H9 (cell line): ENCODE measurements around the gene SPR. TPM values are rescaled to one million over a fixed set of nuclear protein-coding genes. Genes with fewer than 3 reads are reported as not detected.

Source experiments
- DNase-seq: peaks from one replicate; pipeline ENCODE4 v3.0.0-alpha.2; 2017
- H2AFZ ChIP-seq: one replicate; pipeline ENCODE4 v1.6.1; 2013; ENCODE audit warnings: mild to moderate bottlenecking, low read length, control low read depth, moderate library complexity
- H2AK5ac ChIP-seq: 2 replicates; pipeline ENCODE4 v1.6.1; 2013; ENCODE audit warnings: low read length, control low read depth, mixed read lengths; ENCODE audit not compliant: insufficient read length
- H2BK120ac ChIP-seq: one replicate; pipeline ENCODE4 v1.6.1; 2013; ENCODE audit warnings: low read depth, mild to moderate bottlenecking, low read length, control low read depth, inconsistent platforms; ENCODE audit not compliant: poor library complexity, severe bottlenecking
- H2BK12ac ChIP-seq: 2 replicates; pipeline ENCODE4 v1.6.1; 2013; ENCODE audit warnings: low read length, control low read depth, mixed read lengths, low read depth; ENCODE audit not compliant: insufficient read length
- H2BK15ac ChIP-seq: 2 replicates; pipeline ENCODE4 v1.6.1; 2013; ENCODE audit warnings: low read depth, low read length, control low read depth
- H2BK20ac ChIP-seq: one replicate; pipeline ENCODE4 v1.6.1; 2013; ENCODE audit warnings: low read depth, mild to moderate bottlenecking, low read length, control low read depth, inconsistent platforms; ENCODE audit not compliant: poor library complexity, severe bottlenecking
- H2BK5ac ChIP-seq: 2 replicates; pipeline ENCODE4 v1.6.1; 2013; ENCODE audit warnings: low read length, control low read depth, mixed read lengths; ENCODE audit not compliant: insufficient read length
- H3K14ac ChIP-seq: 2 replicates; pipeline ENCODE4 v1.6.1; 2013; ENCODE audit warnings: low read length, control low read depth; ENCODE audit not compliant: insufficient read depth
- H3K18ac ChIP-seq: 2 replicates; pipeline ENCODE4 v1.6.1; 2013; ENCODE audit warnings: low read depth, mild to moderate bottlenecking, mixed read lengths, low read length, control low read depth; ENCODE audit not compliant: insufficient read length
- H3K23ac ChIP-seq: 2 replicates; pipeline ENCODE4 v1.6.1; 2013; ENCODE audit warnings: low read length, control low read depth, mixed read lengths, low read depth; ENCODE audit not compliant: insufficient read length
- H3K23me2 ChIP-seq: 2 replicates; pipeline ENCODE4 v1.6.1; 2013; ENCODE audit warnings: low read depth, mild to moderate bottlenecking, mixed read lengths, low read length, control low read depth; ENCODE audit not compliant: insufficient read length, poor library complexity, severe bottlenecking
- H3K27ac ChIP-seq: 2 replicates; pipeline ENCODE4 v1.5.1; 2013; ENCODE audit warnings: low read length, control low read depth, mixed read lengths, low read depth; ENCODE audit not compliant: insufficient read length
- H3K27me3 ChIP-seq: 2 replicates; pipeline ENCODE4 v1.6.1; 2013; ENCODE audit warnings: low read length, control low read depth, inconsistent platforms; ENCODE audit not compliant: insufficient read depth
- H3K4ac ChIP-seq: 2 replicates; pipeline ENCODE4 v1.6.1; 2013; ENCODE audit warnings: low read depth, mild to moderate bottlenecking, control low read depth, inconsistent platforms, low read length, moderate library complexity
- H3K4me1 ChIP-seq: 2 replicates; pipeline ENCODE4 v1.6.1; 2013; ENCODE audit warnings: low read length, control low read depth, inconsistent platforms; ENCODE audit not compliant: insufficient read depth
- H3K4me2 ChIP-seq: 2 replicates; pipeline ENCODE4 v1.6.1; 2013; ENCODE audit warnings: low read length, control low read depth, mixed read lengths; ENCODE audit not compliant: insufficient read length, insufficient read depth
- H3K56ac ChIP-seq: 2 replicates; pipeline ENCODE4 v1.6.1; 2013; ENCODE audit warnings: low read depth, mild to moderate bottlenecking, mixed read lengths, low read length, control low read depth; ENCODE audit not compliant: insufficient read length
- H3K79me1 ChIP-seq: 2 replicates; pipeline ENCODE4 v1.6.1; 2013; ENCODE audit warnings: low read depth, mild to moderate bottlenecking, moderate library complexity, low read length, control low read depth, inconsistent platforms; ENCODE audit not compliant: insufficient read depth, poor library complexity, severe bottlenecking
- H3K79me2 ChIP-seq: 2 replicates; pipeline ENCODE4 v1.6.1; 2013; ENCODE audit warnings: low read length, control low read depth, inconsistent platforms; ENCODE audit not compliant: insufficient read depth
- H3K9ac ChIP-seq: 2 replicates; pipeline ENCODE4 v1.6.1; 2013; ENCODE audit warnings: low read length, control low read depth, mixed read lengths; ENCODE audit not compliant: insufficient read length; ENCODE audit errors: extremely low read depth
- H3K9me3 ChIP-seq: one replicate; pipeline ENCODE4 v1.6.1; 2013; ENCODE audit warnings: low read depth, low read length, inconsistent platforms; ENCODE audit not compliant: control insufficient read depth
- H3T11ph ChIP-seq: one replicate; pipeline ENCODE4 v1.6.1; 2013; ENCODE audit warnings: mild to moderate bottlenecking, low read length, control low read depth, inconsistent platforms
- H4K20me1 ChIP-seq: one replicate; pipeline ENCODE4 v1.6.1; 2013; ENCODE audit not compliant: control insufficient read depth, insufficient read length, insufficient read depth
- H4K5ac ChIP-seq: 2 replicates; pipeline ENCODE4 v1.6.1; 2013; ENCODE audit warnings: low read depth, mild to moderate bottlenecking, mixed read lengths, low read length, control low read depth; ENCODE audit not compliant: insufficient read length
- H4K8ac ChIP-seq: replicated peaks from 2 replicates; pipeline ENCODE4 v1.6.1; 2013; ENCODE audit warnings: low read length, control low read depth, mixed read lengths, low read depth; ENCODE audit not compliant: insufficient read length
- H4K91ac ChIP-seq: 2 replicates; pipeline ENCODE4 v1.6.1; 2013; ENCODE audit warnings: low read depth, mild to moderate bottlenecking, moderate library complexity, mixed read lengths, low read length, control low read depth; ENCODE audit not compliant: insufficient read length
- H3K27ac Mint-ChIP-seq, 3 experiments: 2 replicates in 2 of 3; 3 replicates in 1 of 3; pipeline ENCODE4 v1.8.0; 2020 to 2021; ENCODE audit warnings: mixed read lengths in 3 of 3, mild to moderate bottlenecking in 1 of 3, moderate library complexity in 1 of 3
- H3K27me3 Mint-ChIP-seq: 2 replicates; pipeline ENCODE4 v1.8.0; 2021; ENCODE audit warnings: low read depth, mild to moderate bottlenecking, moderate library complexity, mixed read lengths
- H3K36me3 Mint-ChIP-seq, 3 experiments: 2 replicates in 2 of 3; 3 replicates in 1 of 3; pipeline ENCODE4 v1.8.0; 2020 to 2021; ENCODE audit warnings: low read depth in 3 of 3, mixed read lengths in 3 of 3; ENCODE audit not compliant: insufficient read depth in 1 of 3
- H3K4me1 Mint-ChIP-seq, 2 experiments: 2 replicates each; pipeline ENCODE4 v1.8.0; 2020; ENCODE audit warnings: mixed read lengths in 2 of 2
- H3K4me3 Mint-ChIP-seq, 2 experiments: 2 replicates in 1 of 2; 3 replicates in 1 of 2; pipeline ENCODE4 v1.8.0; 2020 to 2021; ENCODE audit warnings: mild to moderate bottlenecking in 2 of 2, mixed read lengths in 2 of 2, moderate library complexity in 1 of 2
- H3K9me3 Mint-ChIP-seq, 2 experiments: 2 replicates in 1 of 2; 3 replicates in 1 of 2; pipeline ENCODE4 v1.8.0; 2020; ENCODE audit warnings: mild to moderate bottlenecking in 2 of 2, mixed read lengths in 2 of 2, moderate library complexity in 1 of 2
- CTCF ChIP-seq: fragments of 200-600 bp; sonication (generic); conservative IDR thresholded peaks from 3 replicates; pipeline ENCODE4 v1.8.0; 2021; ENCODE audit warnings: antibody characterized with exemption, mild to moderate bottlenecking
- WGBS: extraction: QIAGEN DNeasy Blood & Tissue Kit; methylation state at CpG from one replicate; pipeline ENCODE4 v1.1.7; 2013; ENCODE audit warnings: missing lambda C conversion rate, low lambda C conversion rate, mixed read lengths; ENCODE audit not compliant: insufficient read length; ENCODE audit errors: extremely low coverage; 5-methylcytosine and 5-hydroxymethylcytosine counted together
- total RNA-seq: library from RNA; stranded (reverse); gene quantifications from 2 replicates; pipeline ENCODE4 v1.2.1, GENCODE V29; 2021

SPR gene
- total RNA-seq, 1 experiment from 2014 or later, result 7.3 TPM

- Histone ChIP-seq H4K5ac (no peak overlapping the region), H3K18ac (no peak overlapping the region), H3K4ac (no peak overlapping the region), H3K23me2 (no peaks in the 10 kb centered on the region), H4K20me1 (no peaks in the 10 kb centered on the region), H3K79me2 (no peaks in the 10 kb centered on the region), H3K27ac (no peak overlapping the region), H2BK120ac (no peak overlapping the region), H2AK5ac (no peak overlapping the region), H3K4me1 (peaks cover 3% of the 10 kb centered on the region; the same call in 1 of the 2 replicates), H3K4me2 (no peak overlapping the region), H3K14ac (no peak overlapping the region), H3K56ac (no peak overlapping the region), H4K91ac (no peak overlapping the region), H4K8ac (no peak overlapping the region), H2BK15ac (no peak overlapping the region), H3T11ph (no peak overlapping the region), H3K27me3 (no peaks in the 10 kb centered on the region; the same call in 1 of the 2 replicates), H3K23ac (no peak overlapping the region), H2BK20ac (no peak overlapping the region), H2BK5ac (no peak overlapping the region), H3K79me1 (no peaks in the 10 kb centered on the region), H3K9ac (no peak overlapping the region), H2AFZ (no peak overlapping the region), H3K9me3 (no peaks in the 10 kb centered on the region), H2BK12ac (no peak overlapping the region)
- H3K9me3 Mint-ChIP-seq, result no peaks in the 10 kb centered on the region
- DNase-seq, result no peak
- no peak for TF ChIP-seq CTCF
- no CpG with 5 or more reads among the region's 2 CpGs for WGBS
- H3K27me3 Mint-ChIP-seq, result peaks cover 42% of the 10 kb centered on the region
- H3K4me3 Mint-ChIP-seq, result no peak overlapping the region
- H3K4me1 Mint-ChIP-seq, result peaks cover 31 to 46% of the 10 kb centered on the region in 2 experiments
- H3K27ac Mint-ChIP-seq, result no peak overlapping the region
- H3K36me3 Mint-ChIP-seq, result peaks cover 5 to 7% (median 6%) of the 10 kb centered on the region in 3 experiments; a peak in 6 of 7 replicates
Observed at GRCh38 chr2:72935611-72935957, 48.4 kb downstream of the SPR start.
